Adipocyte (in vitro differentiated cells): ENCODE measurements around the gene JMY.
"Not testable (repeated sequence)": the region's sequence is repeated elsewhere in the genome, so short reads cannot be mapped to it uniquely, and the experiment has no call there.

Experiments used
- DNase-seq: peaks from one replicate; pipeline ENCODE4 v3.0.0-alpha.2; 2015; ENCODE audit warnings: low read depth
- H3K27me3 ChIP-seq: replicated peaks from 2 replicates; pipeline ENCODE4 v1.7.0; 2013; ENCODE audit warnings: mild to moderate bottlenecking, low read length, moderate library complexity; ENCODE audit not compliant: control insufficient read depth, insufficient read depth
- H3K36me3 ChIP-seq: 2 replicates; pipeline ENCODE4 v1.7.0; 2013; ENCODE audit warnings: low read length, mild to moderate bottlenecking, moderate library complexity; ENCODE audit not compliant: control insufficient read depth, insufficient read depth, severe bottlenecking
- H3K4me1 ChIP-seq: 2 replicates; pipeline ENCODE4 v1.7.0; 2013; ENCODE audit warnings: mild to moderate bottlenecking, low read length, moderate library complexity; ENCODE audit not compliant: control insufficient read depth, insufficient read depth
- H3K4me3 ChIP-seq: 2 replicates; pipeline ENCODE4 v1.7.0; 2013; ENCODE audit warnings: mild to moderate bottlenecking, low read length, moderate library complexity
- H3K9ac ChIP-seq: 2 replicates; pipeline ENCODE4 v1.7.0; 2013; ENCODE audit warnings: mild to moderate bottlenecking, low read length, moderate library complexity
- H3K9me3 ChIP-seq: 2 replicates; pipeline ENCODE4 v1.7.0; 2013; ENCODE audit warnings: mild to moderate bottlenecking, low read length, moderate library complexity; ENCODE audit not compliant: control insufficient read depth

Gene JMY

DNA sequence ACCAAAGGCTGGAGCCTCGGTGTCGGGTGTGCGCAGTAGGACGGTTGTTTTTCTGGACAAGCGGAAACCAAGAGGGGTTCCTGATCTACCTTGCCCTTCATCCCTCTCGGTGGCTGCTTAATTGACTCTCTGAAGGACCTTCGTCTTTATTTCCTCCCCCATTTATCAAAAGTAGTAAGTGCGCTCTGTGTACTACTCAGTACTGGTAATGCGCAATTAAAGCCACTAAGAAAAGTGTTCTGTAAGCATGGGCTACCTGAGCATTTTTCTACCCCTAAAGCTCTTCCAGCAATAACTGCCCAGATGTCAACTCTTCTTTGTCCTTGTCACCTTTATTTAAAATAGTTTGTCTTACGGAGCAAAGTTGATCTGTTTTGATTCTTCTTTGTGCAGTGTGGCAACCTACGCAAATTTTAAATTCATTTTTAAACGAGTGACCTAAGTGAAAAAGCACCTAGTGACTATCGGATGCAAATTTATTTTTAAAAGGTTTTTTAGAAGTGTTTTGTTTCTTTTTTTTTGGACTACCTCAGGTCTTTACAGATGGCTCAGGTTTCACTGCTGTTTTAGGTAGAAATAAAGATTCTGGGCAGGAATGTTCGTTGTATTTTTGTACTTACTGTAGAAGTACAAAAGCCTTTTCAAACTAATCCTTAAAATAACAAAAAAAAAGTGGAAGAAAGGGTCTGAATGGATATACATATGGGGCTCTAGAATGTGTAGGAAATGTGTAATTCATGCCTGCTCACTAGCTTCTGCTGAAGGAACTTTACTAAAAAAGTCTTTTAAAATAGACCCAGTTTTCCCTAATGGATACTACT, 2.0 kb downstream of the JMY start:
- Histone ChIP-seq H3K27me3 (no peaks in the 10 kb centered on the region), H3K9me3 (no peaks in the 10 kb centered on the region), H3K9ac (peak overlapping the region; percentile 94), H3K4me1 (peaks cover 13% of the 10 kb centered on the region), H3K36me3 (no peaks in the 10 kb centered on the region), H3K4me3 (peak overlapping the region; percentile 95)
- peak; percentile 31 for DNase-seq

- Histone ChIP-seq H3K9me3 (no peaks in the 10 kb centered on the region), H3K36me3 (no peaks in the 10 kb centered on the region), H3K9ac (no peak overlapping the region), H3K27me3 (no peaks in the 10 kb centered on the region), H3K4me3 (no peak overlapping the region), H3K4me1 (peaks cover 10% of the 10 kb centered on the region)
- DNase-seq = no peak
Measured at GRCh38 chr5:79240561-79240960, 4.6 kb downstream of the JMY start.

DNA sequence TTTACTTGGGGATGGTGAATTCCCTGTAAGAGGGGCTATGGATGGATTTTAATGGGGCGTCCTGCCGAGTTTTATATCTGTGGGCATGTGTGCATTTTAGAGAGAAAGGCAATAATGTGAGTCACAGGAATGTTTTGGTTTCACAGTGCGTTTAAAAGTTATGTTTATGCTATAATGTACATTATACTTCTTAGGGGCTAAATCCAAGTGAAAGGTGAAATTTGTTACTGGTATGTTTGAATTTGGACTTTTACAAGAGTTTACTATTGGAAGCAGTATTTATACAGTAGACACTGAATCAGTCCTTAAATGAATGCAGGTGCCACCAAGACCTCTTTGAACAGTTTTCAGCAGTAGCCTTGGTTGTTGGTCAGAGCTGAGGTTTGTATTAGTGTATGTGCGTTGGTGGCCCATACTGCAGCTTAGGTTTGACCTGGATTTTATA, 5.6 kb downstream of the JMY start:
- Histone ChIP-seq H3K9me3 (no peaks in the 10 kb centered on the region), H3K4me1 (peaks cover 10% of the 10 kb centered on the region), H3K9ac (no peak overlapping the region), H3K27me3 (no peaks in the 10 kb centered on the region), H3K36me3 (no peaks in the 10 kb centered on the region), H3K4me3 (no peak overlapping the region)
- peak; percentile 15 for DNase-seq

DNA sequence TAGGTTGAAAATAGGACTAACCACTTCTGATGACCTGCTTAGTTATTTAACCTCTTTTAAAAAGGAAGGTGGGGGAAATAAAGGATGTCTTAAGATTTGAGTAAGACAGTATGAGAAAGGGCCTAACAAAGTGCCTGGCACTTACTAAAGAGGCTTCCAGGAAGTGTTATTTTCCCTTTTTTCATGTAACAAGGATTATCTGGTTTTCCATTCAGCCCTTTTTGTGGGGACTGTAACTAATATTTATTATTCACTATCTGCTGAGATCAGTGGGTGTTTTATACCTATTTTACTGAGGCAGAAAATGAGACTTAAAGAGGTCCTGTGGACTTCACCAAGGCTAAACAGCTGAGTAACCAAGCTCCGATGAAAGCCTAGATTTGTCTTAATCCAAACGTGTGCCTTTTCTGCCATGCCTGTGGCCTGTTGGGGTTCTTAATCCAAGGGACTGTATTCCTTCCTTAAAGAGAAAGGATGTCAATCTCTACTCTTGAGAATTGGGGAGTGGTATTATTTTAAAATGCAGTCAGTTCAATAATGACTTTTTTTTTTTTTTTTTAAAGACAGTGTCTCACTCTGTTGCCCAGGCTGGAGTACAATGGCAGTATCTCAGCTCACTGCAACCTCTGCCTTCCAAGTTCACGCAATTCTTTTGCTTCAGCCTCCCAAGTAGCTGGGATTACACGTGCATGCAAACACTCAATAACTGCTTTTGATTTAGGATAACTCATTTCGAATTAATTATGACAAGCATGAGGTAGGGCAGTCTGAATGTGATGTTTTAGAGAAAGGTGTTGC, 6.5 kb downstream of the JMY start:
- Histone ChIP-seq H3K27me3 (no peaks in the 10 kb centered on the region), H3K36me3 (no peaks in the 10 kb centered on the region), H3K4me3 (no peak overlapping the region), H3K9ac (no peak overlapping the region), H3K9me3 (no peaks in the 10 kb centered on the region), H3K4me1 (peaks cover 10% of the 10 kb centered on the region)
- no peak for DNase-seq

- Histone ChIP-seq H3K27me3 (no peaks in the 10 kb centered on the region), H3K9ac (no peak overlapping the region), H3K4me1 (peaks cover 4% of the 10 kb centered on the region), H3K9me3 (no peaks in the 10 kb centered on the region), H3K36me3 (no peaks in the 10 kb centered on the region), H3K4me3 (no peak overlapping the region)
- no peak for DNase-seq
Measured at GRCh38 chr5:79243224-79243623, 7.3 kb downstream of the JMY start.

GRCh38 chr5:79254067-79254466, 18.1 kb downstream of the JMY start:
- H3K4me1 ChIP-seq, H3K36me3 ChIP-seq, DNase-seq, H3K9ac ChIP-seq, H3K27me3 ChIP-seq, H3K4me3 ChIP-seq, H3K9me3 ChIP-seq: not testable (repeated sequence)

DNA sequence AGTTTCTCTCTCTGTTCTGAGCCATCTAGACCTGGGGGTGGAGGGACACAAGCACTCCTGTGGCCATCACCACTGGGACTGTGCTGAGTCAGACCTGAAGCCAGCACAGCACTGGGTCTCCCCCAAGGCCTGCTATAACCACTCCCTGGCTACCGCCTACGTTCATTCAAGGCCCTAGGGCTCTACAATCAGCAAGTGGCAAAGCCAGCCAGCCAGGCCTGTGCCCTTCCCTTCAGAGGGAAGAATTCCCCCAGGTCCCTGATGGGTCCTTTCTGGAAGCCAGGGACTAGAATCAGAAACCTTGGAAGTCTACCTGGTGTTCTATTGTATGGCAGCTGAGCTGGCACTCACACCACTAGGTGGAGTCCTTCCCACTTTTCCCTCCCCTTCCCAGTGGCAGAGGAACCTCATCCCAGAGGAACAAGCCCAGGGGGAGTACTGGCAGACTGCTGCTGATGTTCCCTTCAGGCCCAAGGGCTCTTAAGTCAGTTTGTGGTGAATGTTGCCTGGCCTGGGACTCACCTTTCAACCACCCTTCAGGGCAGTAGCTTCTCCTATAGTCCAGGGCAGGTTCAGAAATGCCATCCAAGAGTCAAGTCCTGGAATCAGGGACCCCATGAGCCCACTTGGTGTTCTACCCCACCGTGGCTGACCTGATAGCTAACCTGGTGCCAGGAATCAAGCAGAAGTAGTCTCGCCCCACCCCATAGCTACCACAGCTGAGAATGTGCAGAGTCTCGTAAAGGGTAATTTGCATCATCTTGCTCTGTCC, 20.0 kb downstream of the JMY start:
- no peaks in the 10 kb centered on the region for H3K36me3 ChIP-seq
- H3K9ac ChIP-seq = no peak overlapping the region
- peaks cover 2% of the 10 kb centered on the region for H3K4me1 ChIP-seq
- H3K9me3 ChIP-seq = no peaks in the 10 kb centered on the region
- peak; percentile 17 for DNase-seq
- H3K27me3 ChIP-seq = no peaks in the 10 kb centered on the region
- no peak overlapping the region for H3K4me3 ChIP-seq

GRCh38 chr5:79256563-79256962, 20.6 kb downstream of the JMY start:
- DNase-seq = no peak
- H3K4me3 ChIP-seq = no peak overlapping the region
- no peaks in the 10 kb centered on the region for H3K36me3 ChIP-seq
- H3K27me3 ChIP-seq = no peaks in the 10 kb centered on the region
- no peaks in the 10 kb centered on the region for H3K9me3 ChIP-seq
- no peak overlapping the region for H3K9ac ChIP-seq
- peaks cover 2% of the 10 kb centered on the region for H3K4me1 ChIP-seq

GRCh38 chr5:79257314-79257713, 21.4 kb downstream of the JMY start:
- H3K4me1 ChIP-seq = peaks cover 2% of the 10 kb centered on the region
- no peaks in the 10 kb centered on the region for H3K36me3 ChIP-seq
- H3K9ac ChIP-seq = no peak overlapping the region
- no peaks in the 10 kb centered on the region for H3K9me3 ChIP-seq
- no peaks in the 10 kb centered on the region for H3K27me3 ChIP-seq
- DNase-seq = no peak
- no peak overlapping the region for H3K4me3 ChIP-seq

GRCh38 chr5:79258801-79259200, 22.9 kb downstream of the JMY start:
- H3K4me1 ChIP-seq = peaks cover 2% of the 10 kb centered on the region
- no peak for DNase-seq
- no peak overlapping the region for H3K9ac ChIP-seq
- no peaks in the 10 kb centered on the region for H3K27me3 ChIP-seq
- H3K36me3 ChIP-seq = no peaks in the 10 kb centered on the region
- no peaks in the 10 kb centered on the region for H3K9me3 ChIP-seq
- H3K4me3 ChIP-seq = no peak overlapping the region

DNA sequence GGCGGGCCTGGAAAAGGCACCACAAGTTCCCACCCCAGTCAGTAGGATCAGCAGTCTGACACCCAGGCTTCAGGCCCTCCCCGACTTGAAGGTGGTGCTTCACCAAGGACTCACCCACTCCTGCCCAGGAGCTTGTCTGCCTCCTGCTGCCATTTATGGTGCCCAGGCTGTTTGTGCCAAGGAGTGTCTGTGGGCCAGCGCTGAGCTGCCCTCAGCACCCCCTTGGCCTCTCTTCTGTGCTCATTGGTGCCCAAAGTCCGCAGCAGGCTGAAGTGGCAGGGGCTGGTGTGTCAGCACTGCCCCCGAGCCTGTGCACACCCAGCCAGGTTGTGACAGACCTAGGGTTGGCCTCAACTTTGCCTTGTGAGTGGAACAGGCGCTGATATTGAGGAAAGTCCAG, 23.5 kb downstream of the JMY start:
- Histone ChIP-seq H3K27me3 (no peaks in the 10 kb centered on the region), H3K36me3 (no peaks in the 10 kb centered on the region), H3K4me3 (no peak overlapping the region), H3K4me1 (peaks cover 2% of the 10 kb centered on the region), H3K9ac (no peak overlapping the region), H3K9me3 (no peaks in the 10 kb centered on the region)
- no peak for DNase-seq
